Smooth muscle cell of the brain vasculature (primary cell): ENCODE data around the gene C12orf56.
"Not testable (repeated sequence)": the region's sequence is repeated elsewhere in the genome, so short reads cannot be mapped to it uniquely, and the experiment has no call there.

Experiments used
- DNase-seq: peaks from one replicate; pipeline ENCODE4 v3.0.0-alpha.2; 2012; ENCODE audit warnings: low read depth, low spot score

Gene C12orf56

GRCh38 chr12:64240781-64241180 lies 149.8 kb downstream of the C12orf56 start:
- DNase-seq: no peak

- no peak for DNase-seq
Measured at GRCh38 chr12:64237382-64237781, 153.2 kb downstream of the C12orf56 start.

- DNase-seq: no peak
Measured at GRCh38 chr12:64236549-64236948, 154.0 kb downstream of the C12orf56 start.

GRCh38 chr12:64232196-64232595 lies 158.4 kb downstream of the C12orf56 start:
- no peak for DNase-seq

- no peak for DNase-seq
Measured at GRCh38 chr12:64229796-64230195, 160.8 kb downstream of the C12orf56 start.

- DNase-seq: no peak
Measured at GRCh38 chr12:64229240-64229639, 161.3 kb downstream of the C12orf56 start.

- no peak for DNase-seq
Measured at GRCh38 chr12:64225626-64226025, 164.9 kb downstream of the C12orf56 start.

- peak; percentile 86 for DNase-seq
Measured at GRCh38 chr12:64222009-64222765, 168.4 kb downstream of the C12orf56 start, which contains the start of gene KICS2. Gene KICS2 (minus strand): TSS chr12:64222296. CDS start chr12:64222237, 59 bp downstream.

- DNase-seq: peak; percentile 35
Measured at GRCh38 chr12:64221651-64222008, 168.9 kb downstream of the C12orf56 start.

GRCh38 chr12:64220046-64220445 lies 170.5 kb downstream of the C12orf56 start:
- no peak for DNase-seq

- DNase-seq: no peak
Measured at GRCh38 chr12:64219145-64219544, 171.4 kb downstream of the C12orf56 start.

GRCh38 chr12:64218597-64218996 lies 172.0 kb downstream of the C12orf56 start:
- no peak for DNase-seq

GRCh38 chr12:64217643-64218042 lies 172.9 kb downstream of the C12orf56 start:
- not testable (repeated sequence) for DNase-seq

GRCh38 chr12:64216239-64216638 lies 174.3 kb downstream of the C12orf56 start:
- no peak for DNase-seq
